GM15510 (cell line): ENCODE measurements around the gene UGCG.

Experiments
- POLR2A ChIP-seq: IDR thresholded peaks from 3 replicates; pipeline ENCODE4 v1.6.1; 2011; ENCODE audit warnings: borderline replicate concordance; ENCODE audit not compliant: insufficient read length; ENCODE audit errors: extremely low read depth

UGCG gene

DNA sequence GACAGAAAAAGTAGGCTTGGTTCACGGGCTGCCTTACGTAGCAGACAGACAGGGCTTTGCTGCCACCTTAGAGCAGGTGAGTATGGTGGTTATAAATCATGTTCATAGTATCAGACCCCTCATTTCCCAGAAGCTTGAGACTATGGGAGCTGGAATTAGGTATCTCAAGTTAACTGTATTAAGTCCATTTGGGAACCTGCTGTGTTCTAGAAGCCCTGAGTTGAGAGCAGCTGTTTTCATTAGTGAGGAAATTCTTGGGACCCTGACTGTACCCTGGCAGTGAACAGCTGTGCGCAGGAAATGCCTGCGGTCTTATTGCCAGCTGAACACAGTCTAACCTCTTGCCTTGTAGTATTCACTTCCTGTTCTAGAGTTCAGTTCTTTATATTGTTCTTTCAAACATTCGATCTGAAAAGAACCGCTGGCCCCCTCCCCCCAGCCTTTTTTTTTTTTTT, 29.8 kb downstream of the UGCG start:
- TF ChIP-seq POLR2A, result no peak

DNA sequence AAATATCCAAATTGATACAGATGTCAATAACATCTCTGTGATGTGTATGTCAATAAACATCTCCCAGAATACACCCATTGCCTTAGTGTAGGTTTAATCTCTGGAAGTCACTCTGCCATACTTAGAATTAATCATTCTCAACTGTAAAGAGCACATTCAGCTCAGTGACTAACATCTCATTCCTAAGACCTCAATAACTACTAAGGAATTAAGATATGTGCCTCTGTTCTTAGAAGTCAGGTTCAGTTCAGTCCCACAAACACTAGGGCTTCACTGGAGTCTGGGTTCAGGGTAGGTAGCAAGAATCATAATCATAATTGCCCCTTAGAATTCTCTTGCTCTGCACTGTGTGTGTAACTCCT, 31.7 kb downstream of the UGCG start:
- TF ChIP-seq POLR2A, result no peak

DNA sequence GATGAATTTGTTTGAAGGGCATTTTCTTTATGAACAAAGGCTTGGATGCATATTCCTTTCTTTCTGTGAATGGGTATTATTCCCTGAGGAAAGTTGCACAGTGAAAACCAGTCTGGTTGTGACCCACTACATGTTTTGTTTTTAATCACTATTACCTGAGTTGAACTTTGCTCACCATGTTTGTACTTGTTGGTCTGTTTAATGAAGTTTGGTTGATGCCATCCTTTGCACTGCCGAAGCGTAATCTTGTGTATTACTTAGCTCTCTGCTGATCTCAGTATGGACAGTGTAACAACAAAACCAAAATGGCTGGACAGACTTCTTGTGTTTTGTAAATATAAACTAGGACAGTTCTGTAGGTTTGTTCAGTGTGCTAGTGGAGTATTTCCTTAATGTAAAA, 38.1 kb downstream of the UGCG start:
- no peak for TF ChIP-seq POLR2A

DNA sequence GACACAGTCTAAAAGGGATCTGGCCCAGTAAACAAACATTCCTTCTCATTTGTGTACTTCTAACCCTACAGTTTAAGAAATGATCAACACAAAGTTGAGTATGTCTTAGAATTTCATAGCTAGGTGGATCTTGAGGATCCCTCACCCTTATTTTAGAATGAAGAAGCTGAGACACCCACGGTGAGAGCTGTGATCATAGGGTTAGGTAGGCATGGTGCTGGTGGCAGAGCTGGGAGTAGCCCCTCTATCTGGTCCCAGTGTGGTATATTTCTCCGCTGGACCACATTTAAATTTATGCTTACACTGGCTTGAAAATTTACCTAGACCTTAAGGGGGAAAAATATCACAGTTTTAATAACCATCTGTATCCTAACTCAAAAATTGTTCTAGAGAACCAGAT, 39.8 kb downstream of the UGCG start:
- TF ChIP-seq POLR2A, result no peak

GRCh38 chr9:111937301-111937700, 40.7 kb downstream of the UGCG start:
- no peak for TF ChIP-seq POLR2A

DNA sequence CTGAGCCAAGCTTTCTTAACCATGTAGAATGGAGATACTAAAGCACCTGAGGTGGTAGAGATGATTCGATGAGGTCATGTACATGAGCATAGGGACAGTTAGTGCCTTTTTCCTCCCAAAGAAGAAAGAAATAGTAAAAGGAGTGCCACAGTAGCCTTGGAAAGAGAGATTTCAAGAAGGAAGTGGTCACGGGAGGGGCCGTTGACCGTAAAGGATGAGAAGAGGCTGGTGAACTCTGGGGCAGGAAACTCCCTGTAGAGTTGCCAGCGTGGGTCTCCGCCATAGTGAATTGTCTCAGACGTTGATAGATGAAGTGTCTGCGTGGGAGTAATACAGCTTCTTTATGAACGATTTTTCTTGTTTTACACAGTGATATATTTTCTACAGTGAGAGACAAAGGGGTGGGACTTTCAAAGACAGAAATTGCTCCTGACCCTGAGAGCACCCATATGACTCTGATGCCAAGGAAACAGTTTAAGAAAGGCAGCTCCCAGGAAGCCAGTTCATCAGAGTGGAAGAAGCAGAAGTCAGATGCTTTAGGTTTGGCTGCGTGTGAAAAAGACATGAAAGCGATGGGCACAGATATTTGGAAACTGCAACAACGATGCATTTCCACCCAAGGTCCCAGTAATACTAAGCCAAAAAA, 41.3 kb downstream of the UGCG start:
- no peak for TF ChIP-seq POLR2A

GRCh38 chr9:111938427-111938800, 41.8 kb downstream of the UGCG start:
- TF ChIP-seq POLR2A, result peak; percentile 14

- no peak for TF ChIP-seq POLR2A
Observed at GRCh38 chr9:111939322-111939721, 42.7 kb downstream of the UGCG start.

GRCh38 chr9:111940697-111941096, 44.1 kb downstream of the UGCG start:
- no peak for TF ChIP-seq POLR2A

- no peak for TF ChIP-seq POLR2A
Observed at GRCh38 chr9:111943200-111943599, 46.6 kb downstream of the UGCG start.

DNA sequence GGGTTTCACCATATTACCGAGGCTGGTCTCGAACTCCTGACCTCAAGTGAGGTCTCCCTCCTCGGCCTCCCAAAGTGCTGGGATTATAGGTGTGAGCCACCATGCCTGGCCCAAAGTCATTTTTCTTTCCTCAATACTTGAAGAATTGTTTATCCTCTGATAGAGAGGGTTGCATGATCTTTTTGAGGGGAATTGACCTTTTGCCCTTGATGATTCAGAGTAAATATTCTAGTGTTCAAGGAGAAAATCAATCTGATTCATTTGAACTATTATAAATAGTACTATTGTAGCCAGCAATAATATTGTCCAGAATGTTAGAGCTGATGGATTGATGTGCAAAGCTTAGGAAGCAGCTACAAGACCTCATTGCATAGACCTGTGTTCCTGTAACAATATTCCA, 47.1 kb downstream of the UGCG start:
- TF ChIP-seq POLR2A, result no peak

- TF ChIP-seq POLR2A, result no peak
Observed at GRCh38 chr9:111944241-111944866, 47.7 kb downstream of the UGCG start.

- TF ChIP-seq POLR2A, result no peak
Observed at GRCh38 chr9:111945216-111945615, 48.6 kb downstream of the UGCG start.

DNA sequence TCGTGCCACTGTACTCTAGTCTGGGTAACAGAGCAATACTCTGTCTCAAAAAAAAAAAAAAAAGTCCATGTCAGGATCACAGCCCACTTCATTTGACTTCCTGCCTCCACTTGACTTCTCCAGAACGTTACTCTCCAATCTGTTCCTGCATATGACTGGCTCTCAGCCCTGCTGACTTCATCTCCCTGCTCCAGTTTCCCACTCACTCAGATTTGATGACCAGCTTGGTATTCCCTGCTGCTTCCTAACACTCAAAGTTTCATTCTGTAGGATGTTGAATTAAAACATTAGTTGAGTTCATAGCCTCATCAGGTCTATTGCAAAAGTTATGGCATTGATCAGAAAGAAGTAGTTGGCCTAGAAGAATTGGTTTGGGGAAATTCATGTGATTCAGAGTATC, 52.3 kb downstream of the UGCG start:
- TF ChIP-seq POLR2A, result no peak

- no peak for TF ChIP-seq POLR2A
Observed at GRCh38 chr9:111949919-111950318, 53.3 kb downstream of the UGCG start.

DNA sequence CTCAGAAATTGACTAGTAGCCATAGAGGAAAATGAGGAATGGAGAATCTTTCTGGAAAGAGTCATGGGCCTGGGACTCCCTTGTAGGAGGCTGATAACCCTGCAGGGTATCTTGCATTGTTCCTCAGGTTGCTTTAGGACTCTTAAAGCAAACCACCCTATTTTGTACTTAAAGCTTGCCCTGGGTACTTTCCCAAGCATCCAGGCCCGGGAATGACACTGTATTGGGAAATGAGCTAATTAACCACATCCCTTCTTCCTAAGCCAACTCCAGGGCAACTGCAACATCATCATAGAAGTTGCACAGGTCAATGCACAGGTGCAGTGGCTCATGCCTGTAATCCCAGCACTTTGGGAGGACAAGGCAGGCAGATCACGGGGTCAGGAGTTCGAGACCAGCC, 55.9 kb downstream of the UGCG start:
- no peak for TF ChIP-seq POLR2A
